Spinal cord (tissue), 10 donors: ENCODE results near the gene GOLGA6L7. TPM values are rescaled to one million over a fixed set of nuclear protein-coding genes. Genes with fewer than 3 reads are reported as not detected.
"Not testable (repeated sequence)": the region's sequence is repeated elsewhere in the genome, so short reads cannot be mapped to it uniquely, and the experiment has no call there.

Source experiments
- DNase-seq, 6 donors: peaks; one replicate each; pipeline versions ENCODE4 v3.0.0 to v3.0.0-alpha.2; 2013 to 2015; ENCODE audit warnings: low spot score in 6 of 6, low read depth in 4 of 6
- H3K27ac ChIP-seq: one replicate; pipeline ENCODE4 v1.5.1; 2013; ENCODE audit warnings: low read depth, low read length, control low read depth
- H3K27me3 ChIP-seq: one replicate; pipeline ENCODE4 v1.6.1; 2013; ENCODE audit warnings: low read length; ENCODE audit not compliant: control insufficient read depth, insufficient read depth
- H3K36me3 ChIP-seq: one replicate; pipeline ENCODE4 v1.6.1; 2013; ENCODE audit warnings: low read length; ENCODE audit not compliant: control insufficient read depth, insufficient read depth
- H3K4me1 ChIP-seq: one replicate; pipeline ENCODE4 v1.6.1; 2013; ENCODE audit warnings: low read length; ENCODE audit not compliant: control insufficient read depth, insufficient read depth
- H3K4me3 ChIP-seq: one replicate; pipeline ENCODE4 v1.5.1; 2013; ENCODE audit warnings: low read depth, low read length, control low read depth
- H3K9me3 ChIP-seq: one replicate; pipeline ENCODE4 v1.6.1; 2013; ENCODE audit warnings: low read length; ENCODE audit not compliant: control insufficient read depth, insufficient read depth
- WGBS: methylation state at CpG from one replicate; pipeline ENCODE4 v1.1.5; 2013; ENCODE audit warnings: missing lambda C conversion rate; ENCODE audit not compliant: insufficient coverage; 5-methylcytosine and 5-hydroxymethylcytosine counted together
- polyA plus RNA-seq, 2 donors: library from polyadenylated mRNA; unstranded; fragments of 120-200 nt; gene quantifications; one replicate each; pipeline ENCODE4 v1.2.1, GENCODE V29; 2013; ENCODE audit not compliant: insufficient read length in 2 of 2
- total RNA-seq, 2 donors: library from RNA; depleted of rRNA in 1 of 2; stranded (reverse); fragments of 120-200 nt in 1 of 2; fragments of >200 nt in 1 of 2; gene quantifications; one replicate each; pipeline versions ENCODE4 v1.2.3 to v1.2.4, GENCODE V29; 2013 to 2014
- donor health status: healthy.

GOLGA6L7 gene
- total and polyA plus RNA-seq, 4 donors: 1.5 to 4.7 TPM; not detected in 2

DNA sequence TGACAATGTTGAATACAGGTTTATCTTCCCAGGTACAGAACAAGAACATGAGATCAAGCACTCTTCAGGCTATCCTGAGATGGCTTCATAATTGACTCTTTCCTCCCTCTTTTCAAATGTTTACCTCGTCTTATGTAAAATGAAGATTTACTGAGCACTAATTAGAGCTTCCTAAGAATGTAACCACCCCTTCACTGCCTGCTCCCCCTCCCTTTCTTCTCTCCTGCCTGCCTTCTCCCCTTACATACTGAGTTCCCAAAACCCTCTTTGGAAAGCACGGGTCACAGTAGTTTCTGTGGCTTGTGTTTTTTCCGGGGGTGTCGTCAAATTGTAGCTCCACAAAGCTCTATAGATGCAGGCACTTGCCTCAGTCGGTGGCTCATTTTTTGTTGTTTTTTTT lies 5.2 kb upstream of the GOLGA6L7 start:
- H3K27ac ChIP-seq, H3K9me3 ChIP-seq, H3K4me3 ChIP-seq, H3K27me3 ChIP-seq, H3K4me1 ChIP-seq, DNase-seq: not testable (repeated sequence)
- peaks cover 12% of the 10 kb centered on the region for H3K36me3 ChIP-seq
- 29% methylated on average over 1 of the region's 5 CpGs for WGBS

DNA sequence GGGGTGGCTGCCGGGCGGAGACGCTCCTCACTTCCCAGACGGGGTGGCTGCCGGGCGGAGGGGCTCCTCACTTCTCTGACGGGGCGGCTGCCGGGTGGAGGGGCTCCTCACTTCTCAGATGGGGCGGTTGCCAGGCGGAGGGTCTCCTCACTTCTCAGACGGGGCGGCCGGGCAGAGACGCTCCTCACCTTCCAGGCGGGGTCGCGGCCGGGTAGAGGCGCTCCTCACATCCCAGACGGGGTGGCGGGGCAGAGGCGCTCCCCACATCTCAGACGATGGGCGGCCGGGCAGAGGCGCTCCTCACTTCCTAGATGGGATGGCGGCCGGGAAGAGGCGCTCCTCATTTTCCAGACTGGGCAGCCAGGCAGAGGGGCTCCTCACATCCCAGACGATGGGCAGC lies 1.3 kb upstream of the GOLGA6L7 start:
- not testable (repeated sequence) for H3K27ac ChIP-seq, DNase-seq, H3K36me3 ChIP-seq, H3K4me1 ChIP-seq, H3K27me3 ChIP-seq, H3K9me3 ChIP-seq, H3K4me3 ChIP-seq
- WGBS: 100% methylated on average over 13 of the region's 31 CpGs

DNA sequence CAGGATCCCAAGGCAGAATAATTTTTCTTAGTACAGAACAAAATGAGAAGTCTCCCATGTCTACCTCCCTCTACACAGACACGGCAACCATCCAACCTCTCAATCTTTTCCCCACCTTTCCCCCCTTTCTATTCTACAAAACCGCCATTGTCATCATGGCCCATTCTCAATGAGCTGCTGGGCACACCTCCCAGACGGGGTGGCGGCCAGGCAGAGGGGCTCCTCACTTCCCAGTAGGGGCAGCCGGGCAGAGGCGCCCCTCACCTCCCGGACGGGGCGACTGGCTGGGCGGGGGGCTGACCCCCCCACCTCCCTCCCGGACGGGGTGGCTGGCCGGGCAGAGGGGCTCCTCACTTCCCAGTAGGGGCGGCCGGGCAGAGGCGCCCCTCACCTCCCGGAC lies 827 bp upstream of the GOLGA6L7 start:
- H3K36me3 ChIP-seq, H3K27me3 ChIP-seq, H3K4me3 ChIP-seq, DNase-seq, H3K4me1 ChIP-seq, H3K9me3 ChIP-seq, H3K27ac ChIP-seq: not testable (repeated sequence)
- 100% methylated on average over 1 of the region's 17 CpGs for WGBS

DNA sequence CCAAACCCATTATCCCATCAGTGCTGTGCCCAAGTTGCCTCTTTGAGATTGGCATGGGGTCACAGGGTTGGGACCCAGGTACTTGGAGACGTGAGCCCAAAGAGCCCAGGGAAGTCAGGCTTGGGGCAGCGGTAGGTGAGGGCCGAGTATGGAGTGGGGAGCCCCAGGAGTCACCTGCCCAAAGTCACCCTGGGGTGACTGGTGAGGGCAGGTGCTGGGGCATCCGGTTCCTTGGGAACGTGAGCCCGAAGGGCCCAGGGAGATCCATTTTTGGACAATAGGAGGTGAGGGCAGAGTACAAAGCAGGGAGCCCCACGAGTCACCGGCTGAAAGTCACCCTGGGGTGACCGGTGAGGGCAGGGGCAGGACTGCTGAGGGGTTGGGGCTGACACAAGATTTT lies 485 bp downstream of the GOLGA6L7 start:
- H3K27ac ChIP-seq, H3K9me3 ChIP-seq, H3K4me3 ChIP-seq, H3K27me3 ChIP-seq, DNase-seq, H3K36me3 ChIP-seq, H3K4me1 ChIP-seq: not testable (repeated sequence)
- WGBS: 94% methylated on average over 7 of the region's 9 CpGs

DNA sequence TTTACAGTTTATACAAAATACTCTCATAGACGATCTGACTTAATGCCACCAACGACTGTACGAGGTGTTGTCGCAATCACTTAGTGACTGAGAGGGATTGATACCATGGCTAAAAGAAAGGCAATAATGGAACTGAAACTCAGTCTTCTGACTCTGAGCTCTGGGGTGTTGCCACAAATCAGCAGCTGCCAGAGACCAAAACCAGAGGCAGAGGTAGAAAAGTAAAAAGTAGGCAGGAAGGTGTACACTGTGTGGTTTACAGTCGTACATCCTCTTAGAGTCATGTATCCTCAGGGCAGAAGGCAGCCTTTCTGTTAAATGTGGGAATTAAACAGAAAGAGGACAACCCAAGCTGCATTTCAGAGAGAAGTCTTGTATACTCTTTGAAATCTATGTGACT lies 1.2 kb downstream of the GOLGA6L7 start:
- not testable (repeated sequence) for H3K4me1 ChIP-seq, H3K4me3 ChIP-seq, H3K27ac ChIP-seq, H3K36me3 ChIP-seq, H3K9me3 ChIP-seq, H3K27me3 ChIP-seq, DNase-seq
- WGBS: no CpG with 5 or more reads among the region's 5 CpGs

DNA sequence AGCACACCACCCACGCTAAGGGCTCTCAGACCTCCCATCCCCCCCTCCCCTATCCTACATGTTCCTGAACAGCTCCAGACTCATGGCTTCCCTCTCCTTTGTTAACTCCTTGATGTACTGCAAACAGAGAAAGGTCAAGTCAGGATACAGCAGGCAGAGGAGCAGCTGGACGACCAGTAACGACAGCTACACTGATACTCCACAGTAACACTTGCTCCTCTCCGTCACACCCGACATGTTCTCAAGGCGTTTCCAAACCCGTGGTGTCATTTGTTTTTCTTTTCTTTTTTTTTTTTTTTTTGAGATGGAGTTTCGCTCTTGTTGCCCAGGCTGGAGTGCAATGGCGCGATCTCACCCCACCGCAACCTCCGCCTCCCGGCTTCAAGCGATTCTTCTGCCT lies 4.3 kb downstream of the GOLGA6L7 start:
- not testable (repeated sequence) for H3K9me3 ChIP-seq
- 42% methylated on average over 1 of the region's 14 CpGs for WGBS

DNA sequence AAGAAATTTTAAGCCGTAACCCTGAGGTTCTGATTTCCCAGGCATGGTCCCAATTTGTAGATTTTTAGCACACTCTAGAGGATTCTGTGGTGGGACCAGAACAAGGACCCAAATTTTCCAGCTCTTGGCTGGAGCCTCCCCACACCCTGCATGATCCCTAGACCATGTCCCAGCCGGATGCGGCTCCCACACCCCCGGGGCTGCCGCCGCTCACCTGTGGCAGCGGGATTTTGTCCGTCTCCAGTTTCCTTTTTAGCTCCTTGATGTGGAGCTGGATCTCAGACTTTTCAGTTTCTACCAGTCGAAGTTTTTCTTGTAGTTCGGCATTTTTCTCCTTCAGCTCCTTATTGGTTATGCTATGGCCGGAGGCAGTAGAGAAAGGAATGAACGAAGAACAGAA lies 4.9 kb downstream of the GOLGA6L7 start:
- H3K9me3 ChIP-seq, H3K36me3 ChIP-seq, H3K4me1 ChIP-seq, H3K4me3 ChIP-seq, H3K27ac ChIP-seq, H3K27me3 ChIP-seq, DNase-seq: not testable (repeated sequence)
- 100% methylated on average over 10 of the region's 12 CpGs for WGBS

More for the DNA sequence above, 4.3 kb downstream of the GOLGA6L7 start:
- H3K4me1 ChIP-seq, H3K27me3 ChIP-seq, DNase-seq, H3K36me3 ChIP-seq, H3K4me3 ChIP-seq, H3K27ac ChIP-seq: not testable (repeated sequence)

DNA sequence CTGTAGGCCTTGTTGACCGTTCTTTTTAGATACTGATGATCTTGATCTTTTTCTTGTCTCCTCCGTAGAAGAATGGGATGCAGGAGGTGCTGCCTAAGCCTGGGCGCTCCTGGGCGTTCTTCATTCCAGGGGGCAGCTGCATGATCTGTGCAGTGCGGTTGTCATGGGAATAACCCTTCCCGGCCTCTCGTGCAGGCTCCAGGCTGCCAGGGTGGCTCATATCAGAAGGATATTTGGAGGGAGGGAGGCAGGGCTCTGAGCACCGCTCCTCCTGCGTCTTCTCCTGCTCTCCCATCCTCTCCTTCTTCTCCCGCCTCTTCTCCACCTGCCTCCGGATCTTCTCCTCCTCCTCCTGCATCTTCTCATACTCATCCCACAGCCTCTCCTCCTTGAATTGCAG lies 6.2 kb downstream of the GOLGA6L7 start:
- not testable (repeated sequence) for H3K36me3 ChIP-seq

DNA sequence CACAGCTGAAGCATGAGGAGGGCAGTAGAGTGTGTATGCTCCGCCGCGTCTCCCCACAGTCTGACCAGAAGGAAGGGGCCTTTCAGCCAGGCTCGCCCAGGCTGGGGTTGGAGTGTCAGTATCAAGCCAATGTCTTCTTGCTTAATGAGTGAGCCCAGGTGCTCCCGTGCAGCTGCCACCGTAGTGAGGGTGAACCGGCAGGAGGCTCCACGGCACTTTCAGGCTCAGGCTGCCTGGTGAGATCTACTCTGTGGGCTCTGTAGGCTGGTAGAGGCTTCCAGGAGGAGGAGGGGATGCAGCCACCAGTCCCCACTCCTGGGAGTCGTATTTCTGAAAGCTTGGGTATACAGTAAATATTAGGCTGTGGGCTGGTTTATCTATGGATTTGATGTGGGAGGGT lies 8.2 kb downstream of the GOLGA6L7 start:
- H3K9me3 ChIP-seq, H3K4me1 ChIP-seq: not testable (repeated sequence)
- WGBS: no CpG with 5 or more reads among the region's 9 CpGs

More for the DNA sequence above, 6.2 kb downstream of the GOLGA6L7 start:
- not testable (repeated sequence) for H3K27me3 ChIP-seq, H3K9me3 ChIP-seq, H3K4me1 ChIP-seq, H3K27ac ChIP-seq, DNase-seq, H3K4me3 ChIP-seq
- 58% methylated on average over 10 of the region's 11 CpGs for WGBS

DNA sequence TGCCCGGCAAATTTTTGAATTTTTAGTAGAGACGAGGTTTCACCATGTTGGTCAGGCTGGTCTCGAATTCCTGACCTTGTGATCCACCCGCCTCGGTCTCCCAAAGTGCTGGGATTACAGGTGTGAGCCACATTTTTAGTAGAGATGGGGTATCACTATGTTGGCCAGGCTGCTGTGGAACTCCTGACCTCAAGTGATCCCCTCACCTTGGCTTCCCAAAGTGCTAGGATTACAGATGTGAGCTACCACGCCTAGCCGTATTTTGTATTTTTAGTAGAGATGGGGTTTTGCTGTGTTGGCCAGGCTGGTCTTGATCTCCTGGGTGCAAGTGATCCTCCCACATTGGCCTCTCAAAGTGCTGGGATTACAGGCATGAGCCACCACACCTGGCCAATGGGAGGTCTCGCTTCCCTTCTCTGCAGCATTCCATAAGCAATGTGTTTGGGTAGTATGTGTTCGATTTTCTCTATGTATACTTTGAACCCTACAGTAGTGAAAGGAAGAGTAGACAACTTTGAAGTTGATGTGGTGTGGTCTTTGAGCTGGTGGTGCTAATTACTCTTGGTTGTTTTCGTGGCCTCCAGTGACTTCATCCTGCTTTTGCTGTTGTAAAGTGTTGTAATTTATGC lies 13.4 kb downstream of the GOLGA6L7 start:
- not testable (repeated sequence) for H3K27me3 ChIP-seq, H3K27ac ChIP-seq, H3K36me3 ChIP-seq, H3K4me1 ChIP-seq, H3K9me3 ChIP-seq, H3K4me3 ChIP-seq, DNase-seq
- 100% methylated on average over 2 of the region's 10 CpGs for whole genome bisulfite sequencing

More for the DNA sequence above, 8.2 kb downstream of the GOLGA6L7 start:
- DNase-seq, H3K27ac ChIP-seq, H3K36me3 ChIP-seq, H3K27me3 ChIP-seq, H3K4me3 ChIP-seq: not testable (repeated sequence)
